Fibroblast of skin of scalp (primary cell): Measurements from ENCODE around the gene GFOD1.

Experiments used
- DNase-seq: peaks from one replicate; pipeline ENCODE4 v3.0.0-alpha.2; 2013

GFOD1 gene

DNA sequence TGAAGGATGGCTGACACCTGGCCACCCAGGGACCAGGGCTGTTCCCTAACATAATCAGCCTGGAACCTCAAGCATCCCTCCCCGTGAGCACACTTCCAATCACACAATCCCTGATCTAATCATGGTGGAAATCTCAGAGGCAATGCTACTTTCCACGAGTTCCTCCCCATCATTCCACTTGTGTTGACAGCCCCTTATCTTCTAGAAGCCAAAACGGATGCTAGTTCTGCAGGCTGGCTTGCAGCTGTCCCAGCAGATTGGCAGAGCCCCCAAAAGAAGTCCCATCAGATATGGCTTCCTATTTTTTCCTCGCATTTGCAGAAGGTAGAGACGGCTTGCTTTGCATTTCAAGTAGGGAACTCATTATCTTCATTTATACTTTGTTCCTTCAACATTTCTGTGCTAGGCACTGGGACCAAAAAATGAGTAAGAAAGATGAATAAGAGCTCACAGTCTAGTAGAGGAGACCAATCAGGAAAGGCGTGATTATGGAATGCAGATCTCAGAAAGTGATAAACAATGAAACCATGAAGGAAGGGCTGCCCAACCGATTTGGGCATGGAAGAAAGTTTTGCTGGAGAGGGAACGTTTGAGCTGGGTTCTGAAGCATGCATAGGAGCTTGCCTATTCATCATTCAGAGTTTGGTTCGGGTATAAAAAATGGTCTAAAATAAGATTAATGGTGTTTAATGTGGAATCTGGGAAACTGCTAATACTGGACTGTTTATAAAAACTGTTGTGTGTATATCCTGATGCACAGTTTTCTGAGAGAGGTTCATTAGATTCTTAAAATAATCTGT, 114.5 kb downstream of the GFOD1 start:
- no peak for DNase-seq

DNA sequence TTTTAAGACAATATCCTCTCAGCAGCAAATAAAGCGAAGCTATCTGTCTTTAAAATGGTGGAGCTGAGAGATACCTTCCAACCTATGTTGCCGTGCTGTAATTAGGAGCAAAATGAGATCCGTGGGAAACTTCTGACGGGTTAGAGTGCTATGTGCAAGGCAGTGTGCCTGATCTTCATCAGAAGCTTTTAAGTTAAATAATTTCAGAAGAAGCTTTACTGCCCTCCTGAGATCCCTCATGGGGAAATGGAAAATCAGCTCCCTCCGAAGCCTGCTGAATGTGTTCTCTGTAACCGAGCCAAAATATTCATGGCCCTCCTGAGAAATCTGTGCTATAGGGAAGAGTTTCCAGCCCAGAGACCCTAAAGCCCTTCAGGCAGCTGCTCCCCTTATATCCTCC, 115.3 kb downstream of the GFOD1 start:
- DNase-seq = no peak

DNA sequence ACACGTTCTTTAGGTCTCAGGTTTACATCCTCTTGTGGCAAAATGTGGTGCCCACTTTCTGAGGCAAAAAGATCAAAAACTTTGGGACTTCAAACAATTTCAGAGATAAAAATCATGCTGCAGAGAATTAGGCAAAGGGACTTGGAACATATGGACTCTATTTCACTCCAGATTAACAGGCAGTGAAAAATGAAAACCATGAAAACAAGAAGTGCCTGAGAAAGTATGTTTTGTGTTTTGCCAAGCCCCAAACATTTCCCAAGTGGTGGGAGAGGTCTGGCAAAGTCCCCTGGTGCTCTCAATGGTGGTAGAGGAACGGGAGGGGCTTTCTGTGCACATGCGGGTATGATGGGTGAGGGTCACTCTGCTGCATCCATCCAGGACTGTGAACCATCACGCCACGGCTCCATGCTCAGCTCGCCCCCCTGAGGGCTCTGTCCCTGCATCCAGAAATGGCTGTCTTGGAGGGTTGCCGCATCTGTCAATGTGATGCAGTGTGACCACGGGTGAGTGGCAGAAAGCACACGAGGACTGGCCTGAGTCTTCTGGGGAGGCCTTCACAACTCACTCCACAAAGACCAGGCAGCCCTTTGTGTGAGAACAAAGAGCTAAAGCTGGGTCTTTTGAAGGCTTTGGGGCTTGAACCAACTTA, 115.9 kb downstream of the GFOD1 start:
- DNase-seq = no peak

DNA sequence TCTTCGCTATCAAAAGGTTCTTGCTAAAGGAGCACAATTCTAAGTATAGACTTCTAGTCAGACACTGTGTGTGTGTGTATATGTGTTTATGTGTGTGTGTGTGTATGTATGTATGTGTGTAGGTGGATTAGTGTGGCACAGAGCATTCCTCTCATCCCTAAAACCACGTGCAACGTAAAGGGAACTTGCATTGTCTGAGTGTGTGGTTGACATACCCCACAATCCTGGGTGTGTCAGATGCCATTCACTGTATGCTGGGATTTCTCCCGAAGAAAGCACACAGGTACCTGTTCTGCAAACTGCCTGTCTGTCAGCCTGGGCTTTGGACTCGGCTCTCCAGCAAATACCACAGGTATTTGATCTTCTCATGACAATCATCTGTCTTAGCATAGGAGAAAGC, 116.8 kb downstream of the GFOD1 start:
- DNase-seq = no peak

DNA sequence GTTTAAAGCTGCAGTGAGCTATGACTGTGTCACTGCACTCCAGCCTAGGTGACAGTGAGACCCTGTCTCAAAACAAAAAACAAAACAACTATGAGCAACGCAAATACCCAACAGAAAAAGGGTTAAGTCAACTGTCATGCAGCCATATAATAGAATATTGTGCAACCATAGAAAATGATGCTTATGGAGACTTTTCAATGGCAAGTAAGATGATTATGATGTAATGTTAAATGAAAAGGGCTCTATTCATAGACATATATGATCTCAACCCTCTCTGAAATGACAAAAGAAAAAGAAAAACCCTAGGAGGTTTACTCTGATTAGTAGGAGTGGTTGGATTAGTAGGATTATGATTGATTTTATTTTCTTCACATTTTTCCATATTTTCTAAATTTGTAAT, 117.8 kb downstream of the GFOD1 start:
- DNase-seq = no peak

DNA sequence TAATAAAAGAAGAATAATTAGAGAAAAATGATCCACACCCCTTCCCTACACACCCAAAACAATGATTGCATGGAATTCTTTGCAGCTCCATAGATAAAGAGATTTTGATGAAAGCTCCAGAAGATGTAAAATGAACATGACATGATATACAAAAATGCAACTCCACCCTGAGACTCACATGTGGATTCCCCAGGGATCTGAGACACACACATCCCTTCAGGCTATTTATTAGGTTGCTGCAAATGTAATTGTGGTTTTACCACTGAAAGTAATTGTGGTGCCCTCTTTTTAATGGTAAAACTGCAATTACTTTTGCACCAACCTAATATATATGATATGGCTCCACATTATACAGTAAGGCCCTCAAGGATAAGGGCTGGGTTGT, 118.7 kb downstream of the GFOD1 start:
- DNase-seq = peak; percentile 69

DNA sequence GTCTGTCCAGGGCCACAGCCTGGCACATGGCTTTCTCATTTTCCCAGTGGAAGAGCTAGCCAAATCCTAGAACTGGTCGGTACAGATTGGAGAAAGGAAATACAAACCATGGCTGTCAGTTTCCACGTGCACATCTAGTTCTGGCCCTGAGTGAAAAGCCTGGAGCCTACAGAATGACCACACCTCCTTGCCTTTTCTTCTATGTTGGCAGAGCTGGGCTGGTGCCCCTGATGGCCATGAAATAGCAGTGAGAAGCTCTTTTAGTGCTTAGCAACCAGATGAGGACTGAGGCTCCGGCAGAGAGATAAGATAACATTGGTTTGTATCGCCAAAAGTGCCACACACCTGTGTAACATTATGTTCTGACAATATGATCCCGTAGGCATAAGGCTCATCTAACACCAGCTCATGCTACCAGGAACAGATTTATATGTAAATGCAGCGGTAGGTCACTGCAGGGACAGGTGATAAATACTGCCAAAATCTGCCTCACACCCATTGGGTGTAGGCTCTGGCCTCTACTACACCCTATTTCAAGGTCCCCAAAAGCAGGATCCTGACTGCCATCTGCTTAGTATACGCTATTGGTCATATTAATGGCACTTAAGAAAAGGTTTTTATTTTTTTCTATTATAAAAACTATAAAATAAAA, 119.2 kb downstream of the GFOD1 start:
- no peak for DNase-seq

DNA sequence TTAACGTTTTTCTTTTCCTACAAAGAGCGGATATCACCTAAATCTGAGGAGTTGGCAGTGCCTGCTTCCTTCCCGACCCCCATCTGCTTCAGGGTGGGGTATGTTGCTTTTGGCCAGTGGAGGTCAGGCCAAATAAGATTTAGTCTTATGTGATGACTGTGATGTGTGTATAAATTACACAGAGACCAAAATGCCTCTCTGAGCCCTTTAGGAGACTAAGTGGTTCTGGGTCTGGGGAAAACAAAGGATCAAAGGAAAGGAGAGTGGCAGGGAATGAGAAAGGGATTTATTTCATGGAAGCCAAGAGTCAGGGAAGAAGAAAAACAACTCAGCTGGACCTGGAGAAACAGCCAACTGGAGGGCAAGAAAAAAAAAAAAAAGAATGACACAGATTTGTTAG, 120.0 kb downstream of the GFOD1 start:
- DNase-seq = no peak

DNA sequence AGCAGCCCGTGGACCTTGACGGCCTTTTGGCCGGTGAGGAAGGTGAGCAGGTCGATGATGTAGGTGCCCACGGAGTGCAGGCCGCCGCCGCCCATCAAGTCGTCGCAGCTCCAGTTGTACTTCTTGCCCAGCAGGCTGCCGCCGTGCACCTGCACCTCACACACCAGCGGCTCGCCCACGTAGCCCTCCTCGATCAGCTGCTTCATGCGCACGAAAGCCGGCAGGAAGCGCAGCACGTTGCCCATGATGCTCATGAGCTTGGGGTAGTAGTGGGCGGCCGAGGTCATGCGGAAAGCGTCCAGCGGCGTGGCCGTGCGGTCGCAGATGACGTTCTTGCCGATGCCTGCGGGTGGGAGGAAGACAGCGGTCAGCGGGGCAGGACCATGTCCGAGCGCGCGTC, 122.1 kb downstream of the GFOD1 start:
- no peak for DNase-seq

DNA sequence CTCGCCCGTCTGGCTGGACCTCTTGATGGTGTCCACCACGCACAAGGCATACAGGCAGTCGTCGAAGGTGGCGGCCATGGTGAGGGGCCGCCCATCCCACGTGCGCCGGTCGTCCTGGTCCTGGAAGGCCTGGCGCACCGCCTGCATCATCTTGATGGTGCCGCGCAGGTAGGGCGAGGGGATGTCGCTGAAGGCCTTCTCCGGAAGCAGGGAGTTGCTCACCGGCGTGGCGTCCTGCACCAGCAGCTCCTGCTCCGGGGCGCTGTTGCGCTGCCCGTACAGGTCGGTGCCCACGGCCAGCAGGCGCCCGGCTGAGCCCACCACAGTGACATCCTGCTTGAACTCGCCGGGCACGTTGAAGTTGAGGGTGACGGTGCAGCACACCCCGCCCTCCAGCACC, 122.6 kb downstream of the GFOD1 start:
- DNase-seq = no peak

DNA sequence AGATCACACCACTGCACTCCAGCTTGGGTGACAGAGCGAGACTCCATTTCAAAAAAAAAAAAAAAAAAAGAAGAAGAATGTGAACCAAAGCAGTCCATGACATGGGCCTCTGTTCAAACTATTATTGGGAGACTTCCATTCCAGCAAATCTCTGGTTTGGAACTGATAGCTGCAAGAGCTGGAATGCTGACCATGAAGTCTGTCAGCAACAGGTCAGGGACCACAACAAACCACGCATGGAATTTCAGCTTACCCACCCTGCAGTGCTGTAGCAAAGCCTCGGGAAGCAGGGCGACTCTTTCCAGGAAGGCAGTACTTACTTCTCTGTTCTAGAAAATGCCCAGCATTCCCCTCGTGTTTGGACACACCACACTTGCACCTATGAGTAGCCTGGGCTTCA, 125.0 kb downstream of the GFOD1 start:
- peak; percentile 62 for DNase-seq

DNA sequence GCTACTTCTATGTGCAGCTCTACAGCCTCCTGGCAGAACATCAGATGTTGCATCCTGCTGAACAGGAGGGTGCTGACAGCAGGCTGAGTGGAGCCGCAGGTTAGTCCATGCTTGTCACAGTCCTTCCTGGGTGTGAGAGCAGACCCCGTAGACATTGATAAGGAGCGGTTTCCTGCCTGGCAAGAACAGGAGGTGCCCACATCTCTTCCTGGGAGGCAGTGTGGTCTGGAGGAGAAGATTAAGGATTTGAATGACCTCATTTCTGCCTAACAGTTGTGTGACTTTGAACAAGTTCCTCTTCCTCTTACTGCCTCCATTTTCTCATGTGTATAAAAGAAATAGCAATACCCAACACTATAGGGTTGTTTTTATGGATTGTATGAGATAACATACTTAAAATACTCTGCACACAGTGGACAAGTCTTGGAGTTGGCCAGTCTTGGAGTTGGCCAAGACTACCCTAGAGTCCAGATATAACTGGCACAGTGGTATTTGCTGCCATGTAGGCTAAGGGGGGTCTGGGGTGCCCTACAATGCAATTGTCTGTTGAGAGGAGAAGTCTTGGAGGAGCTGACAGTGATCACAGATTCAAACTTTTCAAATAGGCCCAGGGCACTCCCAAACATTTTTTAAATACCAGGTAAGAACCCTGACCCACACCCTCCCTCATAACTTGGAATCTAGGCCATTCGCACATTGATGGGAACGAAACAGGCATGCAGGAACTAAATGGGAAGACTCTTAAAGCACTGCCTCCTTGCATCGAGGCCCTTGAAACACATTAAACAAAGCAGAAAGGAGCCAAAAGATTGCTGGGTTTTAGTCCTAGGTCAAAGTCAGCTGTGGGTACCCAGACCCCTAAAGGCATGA, 126.5 kb downstream of the GFOD1 start:
- DNase-seq = no peak

DNA sequence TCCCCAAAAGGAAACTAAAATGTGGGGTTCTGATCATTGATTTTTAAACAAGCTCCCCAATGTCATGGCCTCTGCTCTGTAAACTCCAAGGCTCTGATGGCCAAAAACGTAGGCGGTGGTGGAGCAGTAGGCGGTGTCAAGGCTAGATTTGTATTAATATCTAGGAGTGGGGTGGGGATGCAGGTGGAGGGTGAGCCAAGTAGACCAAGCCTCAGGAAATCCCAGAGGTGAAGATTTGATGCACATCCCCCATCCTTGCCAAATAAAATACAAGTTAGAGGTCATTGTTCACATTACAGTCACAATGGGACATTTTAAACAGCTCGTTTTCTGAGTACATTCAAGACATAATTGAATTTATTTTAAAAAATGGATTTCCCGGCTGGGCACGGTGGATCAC, 128.1 kb downstream of the GFOD1 start:
- DNase-seq = no peak

DNA sequence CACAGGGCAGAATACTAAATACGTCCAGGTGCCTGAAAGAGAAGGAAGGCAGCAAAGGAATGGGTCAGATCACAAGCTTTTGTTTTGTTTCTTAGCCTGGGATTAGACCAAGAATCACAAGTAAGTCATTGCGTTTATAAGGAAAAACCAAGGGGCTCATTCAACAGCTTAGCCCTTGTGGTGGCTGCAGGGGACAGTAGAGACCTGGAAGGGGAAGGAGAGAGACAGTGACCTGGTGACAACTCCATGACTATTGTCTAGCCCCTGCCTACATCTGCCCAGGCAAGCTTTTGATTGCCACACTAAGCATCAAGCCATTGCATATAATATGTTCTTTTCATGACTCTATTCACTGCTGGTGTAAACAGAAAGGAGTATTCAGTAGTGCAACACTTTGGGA, 128.9 kb downstream of the GFOD1 start:
- DNase-seq = no peak

DNA sequence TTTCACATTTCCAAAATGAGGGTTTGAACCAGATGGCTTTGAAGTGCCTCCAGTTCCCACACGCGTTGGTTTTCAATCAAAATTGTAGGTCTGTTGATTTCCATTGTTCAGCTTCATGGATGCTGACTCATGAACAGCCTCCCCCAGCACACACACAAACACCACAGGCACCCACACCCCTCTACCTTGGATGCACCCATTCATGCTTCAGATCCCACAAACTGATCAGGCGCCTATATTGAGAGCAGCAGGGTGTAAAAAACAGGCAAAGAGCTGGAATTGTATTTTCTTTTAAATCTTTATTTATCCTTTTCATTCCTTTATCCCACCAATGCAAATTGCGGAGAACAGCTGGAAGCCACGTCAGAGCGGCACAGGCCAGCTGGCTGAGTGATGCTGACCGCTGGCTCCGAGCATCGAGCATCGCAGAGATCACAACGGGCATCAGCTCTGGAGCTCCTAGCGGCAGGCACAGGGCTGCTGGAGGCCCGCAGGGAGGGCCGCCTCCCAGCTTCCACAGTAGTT, 129.8 kb downstream of the GFOD1 start:
- DNase-seq = peak; percentile 36

DNA sequence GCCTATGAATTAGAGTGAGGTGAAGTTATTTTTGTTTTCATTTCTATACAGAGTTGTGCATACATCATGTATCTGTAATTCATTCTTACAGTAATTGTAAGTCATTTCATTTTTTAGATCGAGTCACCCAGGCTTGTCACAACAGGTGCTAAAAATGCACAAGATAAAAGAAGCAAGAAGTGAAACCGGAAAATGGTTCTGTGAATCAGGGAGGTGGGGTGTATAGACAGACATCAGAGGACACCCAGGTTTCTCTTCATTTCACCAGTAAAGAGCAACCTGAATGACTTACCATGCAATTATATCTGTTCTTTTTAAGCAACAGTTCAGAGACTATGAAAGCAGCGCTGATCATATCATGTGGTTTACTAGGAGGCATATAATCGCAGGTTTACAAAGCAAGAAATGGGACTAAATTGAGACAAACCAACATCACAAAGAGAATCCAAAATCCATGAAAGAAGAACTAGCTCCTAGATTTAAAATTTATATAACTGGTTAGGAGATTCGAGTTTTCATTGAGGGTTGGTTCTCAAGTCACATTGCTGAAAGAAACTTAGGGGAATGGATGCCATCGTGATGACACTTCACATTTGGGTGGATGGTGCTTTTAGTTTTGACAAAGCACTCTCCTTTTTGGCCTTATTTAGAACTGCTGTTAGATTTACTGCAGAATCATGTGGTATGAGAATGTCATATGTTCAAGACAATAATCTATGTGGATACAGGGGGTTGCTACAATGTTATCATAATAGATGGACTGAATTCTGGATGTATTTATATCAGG, 131.2 kb downstream of the GFOD1 start:
- peak; percentile 31 for DNase-seq

DNA sequence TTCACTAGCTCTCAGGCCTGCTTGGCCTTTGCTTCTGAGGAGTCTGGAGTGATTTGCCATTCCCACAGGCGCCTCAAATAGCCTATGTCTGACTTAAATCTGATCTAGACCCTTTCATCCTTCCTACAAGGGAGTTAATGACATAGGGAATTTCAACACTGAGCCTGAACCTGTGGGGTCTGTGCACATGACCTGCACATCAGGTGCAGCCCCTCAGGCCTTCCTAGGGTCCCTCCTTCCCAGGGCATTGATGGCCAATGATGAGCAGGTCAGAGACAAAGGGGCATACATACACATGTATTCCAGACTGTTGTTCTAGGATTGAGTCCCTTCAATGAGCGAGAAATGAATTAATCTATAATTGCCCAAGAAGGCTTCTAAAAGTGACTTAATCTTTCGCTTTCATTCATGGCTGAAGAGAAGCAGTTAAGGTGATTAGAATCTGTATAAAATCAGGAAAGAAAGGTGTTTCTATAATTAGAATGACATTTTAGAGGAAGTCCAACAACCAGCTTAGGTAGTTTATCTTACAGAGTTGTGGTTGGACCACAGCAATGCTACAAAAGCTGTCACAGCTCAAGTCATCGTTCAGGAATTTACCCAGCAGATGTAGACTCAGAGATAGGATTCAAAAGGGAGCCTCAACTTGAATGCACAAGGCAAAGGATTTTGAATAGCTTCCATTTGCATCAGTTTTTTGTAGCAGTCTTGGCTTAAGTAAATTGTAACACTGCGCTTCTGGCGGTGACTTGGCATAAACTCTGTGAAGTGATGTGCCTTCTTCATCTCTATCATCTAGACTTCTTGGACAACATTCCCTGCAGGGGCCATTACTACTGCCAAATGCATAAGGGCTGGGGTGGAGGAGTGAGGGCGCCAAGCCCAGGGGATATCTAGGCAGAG, 132.1 kb downstream of the GFOD1 start:
- peak; percentile 95 for DNase-seq

DNA sequence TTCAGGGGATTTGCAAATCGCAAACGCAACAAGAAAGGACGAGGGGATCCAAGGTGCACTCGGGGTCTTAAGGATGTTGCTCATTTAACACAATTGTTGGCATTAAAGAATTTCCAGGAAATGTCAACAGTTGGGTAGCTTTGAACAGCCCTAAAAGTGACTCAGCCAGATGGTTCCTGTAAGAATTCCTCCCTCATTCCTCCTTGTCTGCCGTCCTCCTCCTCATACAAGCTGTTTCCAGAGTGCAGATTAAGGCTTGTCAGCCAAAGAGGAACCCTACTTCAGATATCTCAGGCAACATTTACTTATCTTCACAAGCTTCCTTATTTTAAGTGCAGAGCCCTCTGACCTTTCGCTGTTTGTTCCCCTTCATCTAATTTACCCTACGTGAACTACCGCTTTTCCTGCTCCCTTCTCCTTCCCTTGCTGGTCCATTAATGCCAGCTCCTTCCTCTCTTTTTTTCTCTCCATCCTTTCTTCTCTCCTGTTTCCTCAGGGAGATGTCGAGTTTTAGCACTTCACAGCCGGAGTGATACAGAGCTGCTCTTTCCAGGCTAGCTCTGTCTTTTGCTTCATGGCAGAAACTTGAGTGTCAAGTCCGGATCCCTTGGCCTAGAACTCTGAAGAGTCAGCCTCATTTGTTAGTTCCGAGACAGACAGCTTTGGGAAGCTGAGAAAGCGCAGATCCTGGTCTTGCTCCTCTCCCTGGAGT, 132.9 kb downstream of the GFOD1 start:
- DNase-seq = peak; percentile 79

DNA sequence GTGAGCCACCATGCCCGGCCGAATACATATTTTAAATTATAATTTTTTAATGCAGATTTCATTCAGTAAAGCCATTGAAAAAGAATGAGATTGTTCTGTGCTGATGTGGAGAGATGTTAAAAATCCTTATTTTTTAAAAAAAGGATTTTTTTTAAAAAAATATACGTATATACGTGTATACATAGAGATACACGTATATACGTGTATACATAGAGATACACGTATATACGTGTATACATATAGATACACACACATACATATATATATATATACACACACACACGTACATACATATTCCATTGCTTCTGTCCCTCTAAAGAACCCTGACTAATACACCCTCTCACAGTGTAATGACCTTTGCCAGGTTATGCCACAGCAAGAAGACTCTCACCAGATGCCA, 135.2 kb downstream of the GFOD1 start:
- DNase-seq = no peak

DNA sequence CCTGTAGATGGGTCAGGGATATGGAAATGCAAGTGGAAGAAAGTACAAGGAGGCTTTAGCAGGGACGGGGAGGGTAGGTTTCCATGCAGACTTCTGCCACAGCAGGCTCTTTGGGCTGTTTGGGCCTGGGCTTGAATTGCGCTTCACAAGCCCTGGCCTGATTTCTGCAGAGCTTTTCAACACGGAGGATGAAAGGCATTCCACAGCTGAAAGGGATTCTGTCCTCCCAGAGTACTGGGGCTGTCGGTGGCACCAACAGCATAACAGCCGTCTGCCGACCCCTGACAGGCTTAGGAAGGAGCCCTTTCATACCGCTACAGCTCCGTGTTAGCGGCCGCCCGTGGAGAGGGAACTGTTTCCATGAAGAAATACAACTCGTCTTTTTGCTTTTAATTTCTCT, 136.1 kb downstream of the GFOD1 start:
- no peak for DNase-seq
